Lung (tissue), 12 donors: Measurements from ENCODE around the gene PDIA6. TPM values are rescaled to one million over a fixed set of nuclear protein-coding genes. Genes with fewer than 3 reads are reported as not detected.
"Not testable (repeated sequence)": the region's sequence is repeated elsewhere in the genome, so short reads cannot be mapped to it uniquely, and the experiment has no call there.

Source experiments
- ATAC-seq: fragments of 200-7000 bp; cut with Tn5 transposase; one replicate; pipeline ENCODE4 v1.9.1; 2020; ENCODE audit warnings: moderate number of reproducible peaks; ENCODE audit not compliant: insufficient read depth, low FRiP score
- DNase-seq, 3 donors: peaks; one replicate each; pipeline ENCODE4 v3.0.0-alpha.2; 2013 to 2017
- H3K27ac ChIP-seq, 2 donors: one replicate each; pipeline ENCODE4 v1.5.1; 2013; ENCODE audit warnings: mild to moderate bottlenecking in 2 of 2, moderate library complexity in 2 of 2, control low read depth in 1 of 2, inconsistent platforms in 1 of 2, low read depth in 1 of 2, low read length in 1 of 2
- H3K27me3 ChIP-seq, 3 donors: one replicate each; pipeline ENCODE4 v1.5.1; 2013; ENCODE audit warnings: low read length in 2 of 3; ENCODE audit not compliant: control insufficient read depth in 3 of 3, insufficient read depth in 3 of 3
- H3K36me3 ChIP-seq, 4 donors: one replicate each; pipeline ENCODE4 v1.5.1; 2013; ENCODE audit warnings: low read length in 4 of 4, mild to moderate bottlenecking in 1 of 4, moderate library complexity in 1 of 4; ENCODE audit not compliant: control insufficient read depth in 4 of 4, insufficient read depth in 4 of 4
- H3K4me1 ChIP-seq, 5 donors: one replicate each; pipeline ENCODE4 v1.5.1; 2013; ENCODE audit warnings: low read length in 5 of 5, mild to moderate bottlenecking in 2 of 5, moderate library complexity in 1 of 5; ENCODE audit not compliant: control insufficient read depth in 5 of 5, insufficient read depth in 5 of 5
- H3K4me3 ChIP-seq: one replicate; pipeline ENCODE4 v1.5.1; 2013; ENCODE audit warnings: mild to moderate bottlenecking, control low read depth, moderate library complexity
- H3K9ac ChIP-seq, 2 donors: one replicate each; pipeline ENCODE4 v1.5.1; 2013; ENCODE audit warnings: low read length in 2 of 2, control low read depth in 1 of 2; ENCODE audit not compliant: insufficient read depth in 1 of 2
- H3K9me3 ChIP-seq, 4 donors: one replicate each; pipeline ENCODE4 v1.5.1; 2013; ENCODE audit warnings: low read length in 3 of 4, mild to moderate bottlenecking in 1 of 4, moderate library complexity in 1 of 4; ENCODE audit not compliant: control insufficient read depth in 4 of 4, insufficient read depth in 3 of 4
- WGBS, 2 donors: extraction: QIAGEN DNeasy Blood & Tissue Kit; methylation state at CpG; one replicate each; pipeline ENCODE4 v1.1.7; 2013; 5-methylcytosine and 5-hydroxymethylcytosine counted together
- polyA plus RNA-seq, 2 donors: library from polyadenylated mRNA; stranded (reverse); fragments of 200-250 nt; gene quantifications; one replicate each; pipeline ENCODE4 v1.2.1, GENCODE V29; 2013
- total RNA-seq, 2 donors: library from RNA; depleted of rRNA in 1 of 2; stranded (reverse); fragments of >200 nt in 1 of 2; gene quantifications; one replicate each; pipeline ENCODE4 v1.2.1, GENCODE V29; 2014 to 2021
- TF ChIP-seq, protein P1 (sequence below): IDR thresholded peaks from 2 replicates; pipeline ENCODE4 v1.5.1; 2012; ENCODE audit warnings: mild to moderate bottlenecking; ENCODE audit errors: control extremely low read depth, extremely low read depth
- donor health status: control.
- donor health status: control.
- donor health status: Bipolar disorder and iron deficiency.
- donor health status: healthy.
- donor health status: DM: yes; HTN: yes; CAD: no.

PDIA6 gene
- total and polyA plus RNA-seq, 4 donors, result 70.1 to 341 (median 189) TPM

DNA sequence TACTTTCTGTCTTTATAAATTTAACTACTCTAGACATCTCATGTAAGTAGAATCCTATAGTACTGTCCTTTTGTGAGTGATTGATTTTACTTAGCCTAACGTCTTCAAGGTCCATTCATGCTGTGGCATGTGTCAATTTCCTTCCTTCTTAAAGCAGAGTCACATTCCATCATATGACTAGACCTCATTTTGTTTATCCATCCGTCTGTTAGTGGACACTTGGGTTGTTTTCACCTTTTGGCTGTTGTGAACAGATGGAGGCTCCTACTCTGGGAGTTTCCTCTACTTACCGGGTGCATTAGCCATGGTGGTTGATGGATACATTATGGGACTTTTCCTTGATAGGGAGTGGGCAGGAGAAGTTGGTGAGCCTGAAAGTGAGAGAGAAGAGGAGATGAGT lies 6.4 kb upstream of the PDIA6 start:
- WGBS, 2 donors, result 47 to 58% methylated on average over 3 of the region's 3 CpGs
- peaks cover 0 to 1% (median 0%) of the 10 kb centered on the region in 4 donors for H3K9me3 ChIP-seq
- ATAC-seq (no peak), DNase-seq (no peak)
- peaks cover 0 to 6% (median 0%) of the 10 kb centered on the region in 5 donors for H3K4me1 ChIP-seq
- H3K4me3 ChIP-seq, result no peak overlapping the region
- no peak overlapping the region for H3K27ac ChIP-seq
- no peaks in the 10 kb centered on the region for H3K36me3 ChIP-seq
- H3K27me3 ChIP-seq, result peaks cover 0 to 2% (median 2%) of the 10 kb centered on the region in 3 donors
- TF ChIP-seq, protein P1, sequence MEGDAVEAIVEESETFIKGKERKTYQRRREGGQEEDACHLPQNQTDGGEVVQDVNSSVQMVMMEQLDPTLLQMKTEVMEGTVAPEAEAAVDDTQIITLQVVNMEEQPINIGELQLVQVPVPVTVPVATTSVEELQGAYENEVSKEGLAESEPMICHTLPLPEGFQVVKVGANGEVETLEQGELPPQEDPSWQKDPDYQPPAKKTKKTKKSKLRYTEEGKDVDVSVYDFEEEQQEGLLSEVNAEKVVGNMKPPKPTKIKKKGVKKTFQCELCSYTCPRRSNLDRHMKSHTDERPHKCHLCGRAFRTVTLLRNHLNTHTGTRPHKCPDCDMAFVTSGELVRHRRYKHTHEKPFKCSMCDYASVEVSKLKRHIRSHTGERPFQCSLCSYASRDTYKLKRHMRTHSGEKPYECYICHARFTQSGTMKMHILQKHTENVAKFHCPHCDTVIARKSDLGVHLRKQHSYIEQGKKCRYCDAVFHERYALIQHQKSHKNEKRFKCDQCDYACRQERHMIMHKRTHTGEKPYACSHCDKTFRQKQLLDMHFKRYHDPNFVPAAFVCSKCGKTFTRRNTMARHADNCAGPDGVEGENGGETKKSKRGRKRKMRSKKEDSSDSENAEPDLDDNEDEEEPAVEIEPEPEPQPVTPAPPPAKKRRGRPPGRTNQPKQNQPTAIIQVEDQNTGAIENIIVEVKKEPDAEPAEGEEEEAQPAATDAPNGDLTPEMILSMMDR, result no peak
- H3K9ac ChIP-seq, result no peak overlapping the region

DNA sequence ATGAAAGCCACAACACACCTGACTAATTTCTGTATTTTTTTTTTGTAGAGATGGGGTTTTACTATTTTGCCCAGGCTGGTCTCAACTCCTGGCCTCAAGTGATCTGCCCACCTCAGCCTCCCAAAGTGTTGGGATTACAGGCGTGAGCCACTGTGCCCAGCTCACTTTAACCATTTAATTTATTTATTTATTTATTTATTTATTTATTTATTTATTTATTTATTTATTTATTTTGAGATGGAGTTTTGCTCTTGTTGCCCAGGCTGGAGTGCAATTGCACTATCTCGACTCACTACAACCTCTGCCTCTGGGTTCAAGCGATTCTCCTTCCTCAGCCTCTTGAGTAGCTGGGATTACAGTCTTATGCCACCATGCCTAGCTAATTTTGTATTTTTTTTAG lies 5.7 kb upstream of the PDIA6 start:
- H3K36me3 ChIP-seq, DNase-seq, H3K4me3 ChIP-seq, H3K4me1 ChIP-seq, H3K9me3 ChIP-seq, H3K27ac ChIP-seq, H3K9ac ChIP-seq, H3K27me3 ChIP-seq, ATAC-seq: not testable (repeated sequence)
- WGBS, 2 donors, result 97 to 98% methylated on average over 3 of the region's 3 CpGs

DNA sequence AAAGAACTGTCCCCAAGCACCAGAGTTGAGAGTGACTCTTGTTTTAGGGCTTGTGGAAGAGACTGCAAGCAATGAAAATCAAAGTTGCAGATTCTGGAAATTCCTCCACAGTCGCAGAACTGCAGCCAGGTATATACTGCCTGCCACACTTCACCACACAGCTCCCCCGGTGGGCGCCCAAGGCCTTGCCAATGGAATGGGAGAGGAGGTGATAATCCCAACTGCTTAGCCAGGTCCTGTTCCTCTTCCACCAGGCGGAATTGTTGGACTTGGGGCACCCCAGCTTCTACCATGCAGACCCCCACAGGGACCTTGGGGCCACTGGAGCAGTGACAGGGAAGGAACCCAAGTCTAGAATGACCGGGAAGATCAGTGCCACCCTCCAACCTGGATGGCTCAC lies 4.8 kb upstream of the PDIA6 start:
- peaks cover 0 to 10% (median 0%) of the 10 kb centered on the region in 5 donors for H3K4me1 ChIP-seq
- H3K9ac ChIP-seq, result no peak overlapping the region
- ATAC-seq (no peak), DNase-seq (no peak)
- no peak overlapping the region for H3K27ac ChIP-seq
- H3K4me3 ChIP-seq, result no peak overlapping the region
- TF ChIP-seq, protein P1, result no peak
- H3K36me3 ChIP-seq, result no peaks in the 10 kb centered on the region
- 62 to 66% methylated on average over 5 of the region's 5 CpGs for WGBS, 2 donors
- peaks cover 0 to 1% (median 0%) of the 10 kb centered on the region in 4 donors for H3K9me3 ChIP-seq
- peaks cover 0 to 2% (median 0%) of the 10 kb centered on the region in 3 donors for H3K27me3 ChIP-seq

DNA sequence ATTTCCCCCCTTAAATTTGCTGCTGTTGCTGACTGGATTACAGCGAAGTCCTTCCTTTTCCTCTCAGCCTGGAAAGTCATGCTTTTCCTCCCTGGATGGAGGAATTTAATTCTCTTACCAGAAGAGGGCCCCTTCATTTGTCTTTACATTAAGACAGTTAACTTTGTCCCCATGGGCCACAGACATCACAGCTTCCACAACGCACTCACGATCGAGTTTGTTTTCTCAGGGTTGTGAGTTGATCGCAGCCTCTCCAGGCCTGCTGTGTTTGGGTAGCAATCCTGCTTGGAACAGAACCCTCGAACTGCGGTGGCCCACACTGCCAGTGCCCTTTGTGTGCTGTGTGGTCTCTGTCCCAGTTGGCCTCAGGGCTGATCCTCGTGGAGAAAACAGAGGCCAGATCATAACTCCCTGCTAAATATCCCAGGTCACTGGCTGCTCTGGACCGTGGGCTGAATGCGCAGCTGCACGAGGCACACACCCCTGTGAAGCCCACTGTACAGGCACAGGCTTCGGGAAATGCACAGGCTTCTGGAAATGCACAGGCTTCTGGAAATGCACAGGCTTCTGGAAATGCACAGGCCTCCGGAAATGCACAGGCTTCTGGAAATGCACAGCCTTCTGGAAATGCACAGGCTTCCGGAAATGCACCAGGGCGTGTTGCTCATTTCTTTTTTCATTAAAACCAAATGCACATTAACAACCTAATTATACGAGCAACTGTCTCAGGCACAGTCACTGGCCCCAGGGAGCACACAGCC lies 2.2 kb upstream of the PDIA6 start:
- DNase-seq (peak in 2 of 3 donors; percentile 18 to 28), ATAC-seq (no peak)
- H3K4me3 ChIP-seq, result no peak overlapping the region
- 75 to 84% methylated on average over 16 of the region's 16 CpGs for WGBS, 2 donors
- H3K9ac ChIP-seq, result no peak overlapping the region
- no peak overlapping the region for H3K27ac ChIP-seq
- H3K9me3 ChIP-seq, result no peaks in the 10 kb centered on the region
- no peaks in the 10 kb centered on the region for H3K36me3 ChIP-seq
- H3K27me3 ChIP-seq, result no peaks in the 10 kb centered on the region
- peaks cover 0 to 30% (median 4%) of the 10 kb centered on the region in 5 donors for H3K4me1 ChIP-seq
- TF ChIP-seq, protein P1, result no peak
